ENCODE data around the gene KRTAP2-1. TPM values are rescaled to one million over a fixed set of nuclear protein-coding genes. Genes with fewer than 3 reads are reported as not detected.
"Not testable (repeated sequence)": the region's sequence is repeated elsewhere in the genome, so short reads cannot be mapped to it uniquely, and the experiment has no call there.

Gene KRTAP2-1
- total and polyA plus RNA-seq, 2 of the 13 experiments (the other 11 are each of a cell fraction or from before 2014, with no cell fraction given): not detected

GRCh38 chr17:41059276-41060051 is 12.3 kb upstream of the KRTAP2-1 start (continued):
- TF ChIP-seq HMGXB3 (CRISPR knock-in tag; IDR thresholded peaks at IDR 0.05; ENCODE audit: borderline replicate concordance) (0 out of 2 replicates have a peak, but pooled peaks have one; percentile 41), ZNF768 (CRISPR knock-in tag; IDR thresholded peaks at IDR 0.05) (peak; percentile 24; the same call in 1 of the 2 replicates), ATF3 (CRISPR knock-in tag; IDR thresholded peaks at IDR 0.05) (peak; percentile 71), TCF7 (IDR thresholded peaks at IDR 0.05; ENCODE audit: low read depth) (peak; percentile 97), SOX13 (IDR thresholded peaks at IDR 0.05) (peak; percentile 55; the same call in 1 of the 2 replicates), SOX13 (CRISPR knock-in tag; conservative IDR thresholded peaks at IDR 0.05 in 1 of 2, IDR thresholded peaks at IDR 0.05 in 1 of 2) (peak in 1 of 2 experiments; percentile 90; a peak in 2 of 4 replicates), MEF2D (CRISPR knock-in tag; IDR thresholded peaks at IDR 0.05) (peak; percentile 13; the same call in 1 of the 2 replicates), MIXL1 (CRISPR knock-in tag; IDR thresholded peaks at IDR 0.05) (peak; percentile 78), STAG1 (CRISPR knock-in tag; IDR thresholded peaks at IDR 0.05) (peak; percentile 18; the same call in 1 of the 2 replicates), RARA (CRISPR knock-in tag; IDR thresholded peaks at IDR 0.05) (peak; percentile 81), TEAD3 (CRISPR knock-in tag; optimal IDR thresholded peaks at IDR 0.05; ENCODE audit: borderline replicate concordance) (peak; percentile 98), ATF7 (IDR thresholded peaks at IDR 0.05) (peak; percentile 14; the same call in 1 of the 2 replicates), ATF4 (CRISPR knock-in tag; IDR thresholded peaks at IDR 0.05) (peak in 1 of 2 experiments; percentile 81; a peak in 2 of 4 replicates), AHDC1 (CRISPR knock-in tag; IDR thresholded peaks at IDR 0.05; ENCODE audit: borderline replicate concordance) (peak; percentile 88; the same call in 1 of the 2 replicates), ARID3A (IDR thresholded peaks at IDR 0.05; ENCODE audit: low read depth, low read length) (peak; percentile 98)
- not testable (repeated sequence) for TF ChIP-seq ATF7 (CRISPR knock-in tag; IDR thresholded peaks at IDR 0.05)

All from HepG2 (cell line).